Esophagus squamous epithelium (tissue), 5 donors: Measurements from ENCODE around the gene GPR157. TPM values are rescaled to one million over a fixed set of nuclear protein-coding genes. Genes with fewer than 3 reads are reported as not detected.
"Not testable (repeated sequence)": the region's sequence is repeated elsewhere in the genome, so short reads cannot be mapped to it uniquely, and the experiment has no call there.

Source experiments
- DNase-seq: peaks from one replicate; lab custom pipeline; 2025; lab: John Stamatoyannopoulos, UW
- H3K27ac ChIP-seq, 4 donors: fragments of 200-600 bp; sonication (generic); one replicate each; pipeline ENCODE4 v1.5.1; 2016 to 2019; ENCODE audit warnings: mild to moderate bottlenecking in 1 of 4
- H3K27me3 ChIP-seq, 4 donors: fragments of 200-600 bp; sonication (generic); 1 replicate in 3 of 4; 2 replicates in 1 of 4; pipeline versions ENCODE4 v1.5.1 to v1.6.0; 2017 to 2021; ENCODE audit warnings: antibody characterized with exemption in 1 of 4
- H3K36me3 ChIP-seq, 3 donors: fragments of 200-600 bp; sonication (generic); one replicate each; pipeline ENCODE4 v1.5.1; 2016 to 2019
- H3K4me1 ChIP-seq, 3 donors: fragments of 200-600 bp; sonication (generic); one replicate each; pipeline ENCODE4 v1.5.1; 2017 to 2019
- H3K4me3 ChIP-seq, 4 donors: fragments of 200-600 bp; sonication (generic); 1 replicate in 3 of 4; 2 replicates in 1 of 4; pipeline ENCODE4 v1.5.1; 2016 to 2019; ENCODE audit warnings: mild to moderate bottlenecking in 2 of 4, moderate library complexity in 1 of 4
- H3K9me3 ChIP-seq, 3 donors: fragments of 200-600 bp; sonication (generic); one replicate each; pipeline ENCODE4 v1.5.1; 2016 to 2019
- CTCF ChIP-seq, 6 experiments: fragments of 450-650 bp in 4 of 6; fragments of 200-600 bp in 2 of 6; sonication (generic) in 2 of 6; IDR thresholded peaks; one replicate each; pipeline ENCODE4 v1.5.1; 2016 to 2019; ENCODE audit warnings: antibody characterized with exemption in 6 of 6, mild to moderate bottlenecking in 4 of 6, moderate library complexity in 4 of 6
- POLR2A ChIP-seq, 4 donors: fragments of 450-650 bp; IDR thresholded peaks; one replicate each; pipeline ENCODE4 v1.6.1; 2017; ENCODE audit warnings: antibody characterized with exemption in 4 of 4, mild to moderate bottlenecking in 4 of 4, moderate library complexity in 3 of 4
- WGBS, 2 donors: methylation state at CpG; one replicate each; pipeline ENCODE4 v1.1.5; 2018; 5-methylcytosine and 5-hydroxymethylcytosine counted together
- intact Hi-C: fragments of 100-400 bp; cut with DNase I; formaldehyde crosslinking; loops from one replicate; pipeline ENCODE4 v1.15.0; 2022
- total RNA-seq, 4 donors: library from RNA; depleted of rRNA; stranded (reverse); fragments of >200 nt; gene quantifications; one replicate each; pipeline ENCODE4 v1.1.0, GENCODE V29; 2016
- donor health status: DM: yes; HTN: yes; CAD: no.

The GPR157 gene
- total RNA-seq, 4 donors from 2014 or later, result 28.5 to 57.4 (median 30.2) TPM

DNA sequence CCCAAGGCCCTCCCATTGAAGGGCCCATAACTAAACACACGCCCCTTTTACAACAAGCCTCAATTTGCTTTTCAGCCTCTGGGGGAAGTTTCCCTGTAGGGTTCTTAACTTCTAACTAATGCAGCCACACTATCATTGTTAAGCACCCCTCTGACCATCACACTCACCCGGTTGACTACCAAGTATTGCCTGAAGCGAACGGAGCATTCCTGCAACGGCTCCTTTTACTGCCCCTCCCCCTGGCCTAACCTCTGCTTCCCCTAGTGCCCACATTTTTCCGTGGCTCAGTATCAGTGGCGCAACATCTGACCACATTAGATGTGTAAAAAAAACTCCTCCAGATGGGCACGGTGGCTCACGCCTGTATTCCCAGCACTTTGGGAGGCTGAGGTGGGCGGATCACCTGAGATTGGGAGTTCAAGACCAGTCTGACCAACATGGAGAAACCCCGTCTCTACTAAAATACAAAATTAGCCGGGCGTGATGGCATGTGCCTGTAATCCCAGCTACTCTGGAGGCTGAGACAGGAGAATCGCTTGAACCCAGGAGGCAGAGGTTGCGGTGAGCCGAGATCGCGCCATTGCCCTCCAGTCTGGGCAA lies 34.8 kb downstream of the GPR157 start:
- H3K4me1 ChIP-seq, result peaks cover 0 to 13% (median 8%) of the 10 kb centered on the region in 3 donors
- not testable (repeated sequence) for H3K27me3 ChIP-seq, H3K36me3 ChIP-seq, DNase-seq, H3K4me3 ChIP-seq, H3K9me3 ChIP-seq
- peak in 2 of 6 experiments; percentile 11 to 33 for TF ChIP-seq CTCF (IDR thresholded peaks at IDR 0.05)
- intact Hi-C loops, result loop anchor here (10.0 kb wide), 1 partner anchor 79 kb away; no protein-coding TSS in a partner anchor
- 56 to 60% methylated on average over 12 to 15 of the region's 18 CpGs for WGBS, 2 donors
- H3K27ac ChIP-seq, result peak overlapping the region in 1 of 4 donors; percentile 31

DNA sequence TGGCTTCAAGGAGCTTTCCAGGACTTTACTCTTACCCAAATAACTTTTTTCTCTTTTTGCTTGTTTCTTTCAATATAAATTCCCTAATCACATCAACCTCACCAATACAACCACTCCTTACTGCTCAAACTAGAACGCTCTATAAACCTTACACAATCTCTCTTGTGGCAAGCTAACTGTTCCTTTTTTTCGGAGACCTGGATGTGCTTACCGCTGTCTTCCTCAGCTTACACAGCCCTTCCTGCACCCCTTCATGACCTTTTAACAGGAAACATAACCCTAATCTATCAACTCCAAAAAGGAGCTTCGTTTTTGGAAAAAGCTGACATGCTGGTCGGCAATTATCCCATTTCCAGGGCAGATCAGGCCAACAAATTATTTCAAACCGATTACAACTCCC lies 35.3 kb downstream of the GPR157 start:
- Histone ChIP-seq H3K4me1 (peaks cover 0 to 13% (median 8%) of the 10 kb centered on the region in 3 donors), H3K9me3 (no peaks in the 10 kb centered on the region), H3K27ac (peak overlapping the region in 1 of 4 donors; percentile 31), H3K4me3 (no peak overlapping the region), H3K36me3 (no peaks in the 10 kb centered on the region), H3K27me3 (no peaks in the 10 kb centered on the region)
- intact Hi-C loops, result loop anchor here (10.0 kb wide), 1 partner anchor 79 kb away; no protein-coding TSS in a partner anchor
- WGBS, 2 donors, result 20 to 44% methylated on average over 6 of the region's 6 CpGs
- no peak for DNase-seq
- no peak for TF ChIP-seq POLR2A (IDR thresholded peaks at IDR 0.05)
- TF ChIP-seq CTCF (IDR thresholded peaks at IDR 0.05), result no peak

DNA sequence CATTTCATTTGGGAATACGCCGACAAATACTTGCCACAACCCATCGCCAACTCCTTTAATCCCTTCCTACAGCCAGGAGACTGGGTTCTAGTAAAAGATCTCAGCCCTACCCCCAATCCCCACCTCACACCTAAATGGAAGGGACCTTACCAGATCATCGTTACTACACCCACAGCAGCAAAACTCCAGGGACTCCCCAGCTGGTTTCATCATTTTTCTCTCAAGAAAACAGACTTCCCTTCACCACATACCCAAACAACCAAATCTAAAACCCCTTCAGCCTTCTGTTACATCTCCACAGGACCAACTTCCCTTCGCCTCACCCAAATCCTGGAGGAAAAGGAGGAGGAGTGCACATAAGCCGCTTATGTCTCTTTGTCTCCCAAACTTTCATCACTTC lies 35.8 kb downstream of the GPR157 start:
- H3K4me1 ChIP-seq, result peaks cover 0 to 16% (median 8%) of the 10 kb centered on the region in 3 donors
- no peaks in the 10 kb centered on the region for H3K27me3 ChIP-seq
- no peak for TF ChIP-seq CTCF (IDR thresholded peaks at IDR 0.05)
- TF ChIP-seq POLR2A (IDR thresholded peaks at IDR 0.05), result no peak
- no peaks in the 10 kb centered on the region for H3K36me3 ChIP-seq
- 73 to 85% methylated on average over 6 of the region's 6 CpGs for WGBS, 2 donors
- no peak overlapping the region for H3K27ac ChIP-seq
- intact Hi-C loops, result loop anchor here (10.0 kb wide), 1 partner anchor 78 kb away; no protein-coding TSS in a partner anchor
- no peak for DNase-seq
- H3K4me3 ChIP-seq, result no peak overlapping the region
- no peaks in the 10 kb centered on the region for H3K9me3 ChIP-seq

GRCh38 chr1:9088807-9089206 lies 40.1 kb downstream of the GPR157 start:
- Histone ChIP-seq H3K27me3 (no peaks in the 10 kb centered on the region), H3K4me3 (no peak overlapping the region), H3K27ac (no peak overlapping the region), H3K36me3 (no peaks in the 10 kb centered on the region), H3K9me3 (no peaks in the 10 kb centered on the region), H3K4me1 (peaks cover 12 to 50% (median 23%) of the 10 kb centered on the region in 3 donors)
- 75 to 81% methylated on average over 4 of the region's 4 CpGs for WGBS, 2 donors
- TF ChIP-seq CTCF (IDR thresholded peaks at IDR 0.05) (no peak), POLR2A (IDR thresholded peaks at IDR 0.05) (no peak)
- no peak for DNase-seq
- intact Hi-C loops, result no loop called here

DNA sequence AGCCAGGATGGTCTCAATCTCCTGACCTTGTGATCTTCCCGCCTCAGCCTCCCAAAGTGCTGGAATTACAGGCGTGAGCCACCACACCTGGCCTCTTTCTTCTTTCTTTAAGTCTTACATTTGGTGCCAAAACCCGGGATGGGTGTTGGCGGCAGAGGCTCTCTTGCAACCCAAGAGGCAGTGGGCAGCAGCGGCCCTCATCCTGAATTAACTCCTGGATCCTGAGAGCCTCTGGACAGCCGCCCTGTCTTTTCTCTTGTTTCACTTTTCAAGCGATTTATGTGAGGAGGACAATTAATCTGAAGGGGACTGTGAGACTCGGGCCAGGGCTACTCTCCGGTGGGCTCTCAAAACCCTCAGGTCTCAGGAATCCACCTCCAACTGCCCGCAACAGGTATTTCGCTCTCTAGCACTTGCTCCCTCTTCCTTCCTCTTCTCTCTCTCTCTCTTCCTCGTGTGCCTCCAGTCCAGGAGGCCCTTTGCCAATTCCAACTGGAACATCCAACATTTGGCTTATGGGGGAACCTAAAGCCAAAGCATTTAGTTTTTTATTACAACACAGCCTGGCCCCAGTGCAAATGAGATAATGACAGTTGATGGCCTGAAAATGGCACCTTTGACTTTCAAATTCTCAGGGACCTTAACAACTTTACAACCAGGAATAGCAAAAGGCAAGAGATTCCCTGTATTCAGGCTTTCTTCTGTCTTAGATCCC lies 41.3 kb downstream of the GPR157 start:
- Histone ChIP-seq H3K27me3 (no peaks in the 10 kb centered on the region), H3K4me1 (peaks cover 21 to 55% (median 28%) of the 10 kb centered on the region in 3 donors), H3K36me3 (no peaks in the 10 kb centered on the region), H3K27ac (no peak overlapping the region), H3K4me3 (no peak overlapping the region), H3K9me3 (no peaks in the 10 kb centered on the region)
- WGBS, 2 donors, result 79 to 85% methylated on average over 10 to 11 of the region's 12 CpGs
- TF ChIP-seq POLR2A (IDR thresholded peaks at IDR 0.05) (no peak), CTCF (IDR thresholded peaks at IDR 0.05) (no peak)
- intact Hi-C loops, result no loop called here
- DNase-seq, result no peak
